Lower leg skin (tissue), 4 donors: ENCODE data around the gene ETV5. TPM values are rescaled to one million over a fixed set of nuclear protein-coding genes. Genes with fewer than 3 reads are reported as not detected.

Source experiments
- DNase-seq, 2 donors: peaks; one replicate each; pipeline ENCODE4 v3.0.0-alpha.2; 2019; ENCODE audit warnings: low spot score in 2 of 2
- H3K4me3 ChIP-seq: fragments of 200-600 bp; sonication (generic); 2 replicates; pipeline ENCODE4 v1.5.1; 2017; ENCODE audit warnings: mild to moderate bottlenecking, low read depth; ENCODE audit not compliant: poor library complexity, severe bottlenecking
- CTCF ChIP-seq, 3 donors: fragments of 450-650 bp; IDR thresholded peaks; one replicate each; pipeline ENCODE4 v1.5.1; 2016; ENCODE audit warnings: antibody characterized with exemption in 3 of 3, mild to moderate bottlenecking in 3 of 3, moderate library complexity in 2 of 3
- POLR2A ChIP-seq, 2 donors: fragments of 450-650 bp; IDR thresholded peaks; one replicate each; pipeline ENCODE4 v1.6.1; 2016 to 2017; ENCODE audit warnings: antibody characterized with exemption in 2 of 2, mild to moderate bottlenecking in 1 of 2, moderate library complexity in 1 of 2
- WGBS, 2 donors: methylation state at CpG; one replicate each; pipeline ENCODE4 v1.1.5; 2018; 5-methylcytosine and 5-hydroxymethylcytosine counted together
- intact Hi-C: fragments of 100-400 bp; cut with DNase I; formaldehyde crosslinking; loops from one replicate; pipeline ENCODE4 v1.15.0; 2023; ENCODE audit warnings: low total_unique reads
- total RNA-seq, 4 donors: library from RNA; depleted of rRNA; stranded (reverse); fragments of >200 nt; gene quantifications; one replicate each; pipeline ENCODE4 v1.1.0, GENCODE V29; 2016

The ETV5 gene
- total RNA-seq, 4 donors from 2014 or later: 8.1 to 15.3 (median 9.7) TPM

DNA sequence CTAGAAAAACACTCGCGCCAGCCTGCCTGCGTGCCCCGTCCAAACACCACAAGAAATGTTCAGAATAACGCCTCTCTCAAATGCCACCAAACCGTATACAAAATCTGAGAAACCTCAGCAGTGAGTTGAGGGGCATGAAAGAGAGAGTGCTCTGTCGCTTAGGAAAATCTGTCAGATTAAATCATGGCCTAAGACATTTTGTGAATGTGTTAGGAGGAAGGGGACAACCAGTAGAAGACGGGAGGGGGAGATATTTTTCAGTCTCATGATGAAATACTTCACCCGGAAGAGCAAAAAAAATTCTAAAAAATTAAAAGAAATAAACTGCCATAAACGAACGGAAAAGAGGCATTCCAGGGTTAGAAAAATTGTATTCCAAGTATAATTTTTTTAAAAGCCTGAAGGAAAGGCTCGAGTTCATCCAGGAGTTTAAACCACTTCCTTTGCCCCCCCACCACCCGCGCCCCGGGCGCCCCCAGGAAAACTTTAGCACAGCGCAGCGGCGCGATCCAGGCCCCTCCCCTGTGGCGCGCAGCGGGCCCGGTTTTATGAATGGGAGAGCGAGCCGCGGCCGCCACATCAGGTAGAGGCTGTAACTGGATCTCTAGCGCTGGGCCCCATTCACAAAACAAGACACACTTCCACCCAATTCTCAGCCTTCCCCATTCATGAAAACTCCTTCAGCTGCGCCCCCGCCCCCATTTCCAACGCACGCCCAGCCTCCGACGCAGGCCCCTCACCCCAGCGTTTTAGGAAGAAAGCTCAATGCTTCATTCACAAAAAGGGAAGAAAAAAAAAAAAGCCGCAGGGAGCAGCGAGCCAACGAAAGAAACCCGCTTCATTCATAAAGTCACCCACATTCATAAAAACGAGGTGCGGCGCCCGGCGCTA lies 1.4 kb downstream of the ETV5 start:
- peak; percentile 46 to 92 for DNase-seq
- TF ChIP-seq POLR2A (IDR thresholded peaks at IDR 0.05): no peak
- TF ChIP-seq CTCF (IDR thresholded peaks at IDR 0.05): no peak
- peak overlapping the region; percentile 64 for H3K4me3 ChIP-seq
- intact Hi-C loops: no loop called here
- 4 to 5% methylated on average over 45 of the region's 45 CpGs for WGBS, 2 donors

DNA sequence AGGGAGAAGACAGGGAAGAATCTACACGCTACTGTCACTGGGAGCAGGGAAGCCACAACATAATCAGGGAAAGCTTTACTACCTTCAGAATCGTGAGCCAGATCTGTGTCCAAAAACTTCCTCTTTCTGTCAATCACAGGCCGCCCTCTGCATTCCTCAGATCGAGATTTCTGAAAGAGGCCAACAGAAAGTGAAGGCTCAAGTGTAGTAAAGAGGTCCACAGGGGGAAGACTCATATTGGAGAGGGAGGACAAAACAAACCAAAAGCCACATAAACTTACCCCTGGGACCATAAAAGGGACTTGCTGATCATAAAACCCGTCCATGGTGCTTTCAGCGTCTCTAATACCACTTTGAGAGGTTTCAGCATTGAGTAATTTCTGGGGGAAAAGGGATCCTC lies 3.3 kb downstream of the ETV5 start:
- 68 to 76% methylated on average over 6 of the region's 6 CpGs for WGBS, 2 donors
- TF ChIP-seq POLR2A (IDR thresholded peaks at IDR 0.05): no peak
- TF ChIP-seq CTCF (IDR thresholded peaks at IDR 0.05): no peak
- DNase-seq: no peak
- H3K4me3 ChIP-seq: no peak overlapping the region
- intact Hi-C loops: no loop called here

- WGBS, 2 donors: 16 to 33% methylated on average over 4 of the region's 4 CpGs
- peak in 1 of 2 donors; percentile 35 for DNase-seq
- TF ChIP-seq CTCF (IDR thresholded peaks at IDR 0.05) (no peak), POLR2A (IDR thresholded peaks at IDR 0.05) (no peak)
- H3K4me3 ChIP-seq: no peak overlapping the region
- intact Hi-C loops: no loop called here
Observed at GRCh38 chr3:186102687-186103086, 6.2 kb downstream of the ETV5 start.

- H3K4me3 ChIP-seq: no peak overlapping the region
- TF ChIP-seq POLR2A (IDR thresholded peaks at IDR 0.05) (no peak), CTCF (IDR thresholded peaks at IDR 0.05) (no peak)
- no peak for DNase-seq
- intact Hi-C loops: no loop called here
- WGBS, 2 donors: 77 to 83% methylated on average over 3 of the region's 3 CpGs
Observed at GRCh38 chr3:186100398-186100797, 8.5 kb downstream of the ETV5 start.

GRCh38 chr3:186099178-186099577 lies 9.7 kb downstream of the ETV5 start:
- no peak overlapping the region for H3K4me3 ChIP-seq
- TF ChIP-seq POLR2A (IDR thresholded peaks at IDR 0.05): no peak
- intact Hi-C loops: no loop called here
- DNase-seq: peak; percentile 39 to 91
- WGBS, 2 donors: 23 to 38% methylated on average over 5 of the region's 5 CpGs

GRCh38 chr3:186098740-186099139 lies 10.1 kb downstream of the ETV5 start:
- no peak for TF ChIP-seq CTCF (IDR thresholded peaks at IDR 0.05)
- TF ChIP-seq POLR2A (IDR thresholded peaks at IDR 0.05): no peak
- WGBS, 2 donors: 38 to 45% methylated on average over 3 of the region's 3 CpGs
- no peak for DNase-seq
- no peak overlapping the region for H3K4me3 ChIP-seq
- intact Hi-C loops: no loop called here
